GM21447 (cell line): ENCODE data around the gene ARSK.
A peak's percentile ranks its signal among the peaks of the same experiment; 100 is the strongest.

Experiments used
- ATAC-seq: cut with Tn5 transposase; IDR thresholded peaks from one replicate; pipeline ENCODE4 v1.9.1; 2021; ENCODE audit not compliant: unreplicated experiment

Gene ARSK

DNA sequence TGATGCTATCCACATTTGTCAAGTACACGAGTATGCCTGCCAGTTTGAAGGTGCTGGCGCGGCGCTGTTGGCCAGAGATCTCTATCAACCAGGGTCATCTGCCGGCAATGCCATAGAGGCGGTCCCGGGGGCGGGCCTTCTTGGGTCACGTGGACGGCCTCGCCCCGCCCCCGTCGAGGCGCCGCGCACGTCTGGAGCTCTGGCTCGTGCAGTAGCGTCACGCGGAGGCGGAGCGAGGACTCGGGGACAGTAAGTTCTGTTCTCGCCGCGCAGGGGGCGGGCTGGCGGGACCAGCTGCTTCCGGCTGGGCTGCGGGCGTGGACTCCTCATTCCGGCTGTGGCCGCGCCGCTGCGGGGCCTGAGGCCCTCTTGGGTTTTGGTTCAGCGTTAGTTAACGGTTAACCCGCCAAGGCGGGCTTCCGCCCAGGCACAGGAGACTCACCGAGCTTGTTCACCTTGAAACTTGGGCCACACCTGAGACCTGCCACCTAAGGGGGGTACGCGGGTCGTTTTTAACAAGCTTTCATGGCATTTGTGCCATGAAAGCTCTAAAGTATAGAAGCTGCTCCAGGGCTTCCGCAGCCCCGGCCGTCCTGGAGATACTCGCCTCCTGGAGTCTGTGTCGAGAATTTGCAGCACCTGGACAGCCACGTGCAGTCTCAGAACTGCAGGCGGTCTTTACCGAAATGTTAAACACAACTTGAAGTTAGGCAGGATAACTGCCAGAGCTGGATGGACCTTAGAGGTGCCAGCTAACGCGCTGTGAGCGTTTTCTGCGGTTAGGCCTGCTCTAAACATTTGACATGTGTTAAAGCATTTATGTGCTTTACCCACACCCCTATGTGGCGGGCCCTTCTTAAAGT lies 91.9 kb downstream of the ARSK start, which contains the start of gene RFESD:
Gene RFESD, plus strand, starts transcription at position 209 of the 863 bp plus-strand sequence. CDS start 5,495 bp downstream, outside the sequence.
- peak; percentile 92 for ATAC-seq

DNA sequence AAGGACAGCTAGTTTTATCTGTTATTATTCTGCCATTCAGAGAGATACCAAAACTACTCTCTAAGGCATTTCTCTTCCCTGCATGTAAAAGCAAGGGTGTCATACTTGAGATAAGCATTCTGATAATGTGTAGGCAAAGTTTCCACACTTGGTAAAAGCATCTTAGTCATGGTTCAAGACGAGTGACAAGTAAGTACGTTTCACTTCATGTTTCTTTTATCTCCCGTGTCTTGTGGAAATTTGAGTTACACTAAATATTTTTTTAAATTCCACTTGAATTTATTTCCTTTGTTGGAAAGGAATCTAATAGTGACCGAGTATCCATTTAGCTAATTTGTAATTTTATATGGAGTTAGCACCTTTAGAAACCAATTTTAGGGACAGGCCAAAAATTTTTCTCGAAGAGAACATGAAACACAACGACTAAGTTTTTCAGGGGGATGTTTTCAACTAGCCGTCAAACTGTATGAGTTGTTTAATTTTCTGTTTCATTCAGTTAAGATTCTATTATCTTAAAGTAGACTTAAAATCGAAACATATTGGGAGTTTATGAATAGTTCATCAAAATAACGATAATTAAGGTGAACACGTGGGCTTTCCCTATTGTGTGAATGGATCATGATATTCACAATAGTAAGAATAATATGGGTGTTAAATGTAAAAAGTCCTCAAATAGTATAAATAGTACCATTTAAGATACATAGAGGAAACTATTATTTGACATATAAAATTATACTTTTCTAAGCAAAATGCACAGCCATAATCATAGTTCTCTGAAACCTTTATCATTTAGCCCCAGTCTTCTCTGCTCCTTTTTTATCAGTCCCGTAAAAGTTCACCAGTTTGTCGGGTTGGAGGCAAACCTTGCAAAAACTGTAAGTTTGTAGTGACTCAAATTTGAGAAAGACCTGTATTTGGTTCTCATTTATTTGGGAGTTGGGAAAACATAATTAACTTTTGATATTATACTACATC lies 93.3 kb downstream of the ARSK start:
- ATAC-seq, result no peak

DNA sequence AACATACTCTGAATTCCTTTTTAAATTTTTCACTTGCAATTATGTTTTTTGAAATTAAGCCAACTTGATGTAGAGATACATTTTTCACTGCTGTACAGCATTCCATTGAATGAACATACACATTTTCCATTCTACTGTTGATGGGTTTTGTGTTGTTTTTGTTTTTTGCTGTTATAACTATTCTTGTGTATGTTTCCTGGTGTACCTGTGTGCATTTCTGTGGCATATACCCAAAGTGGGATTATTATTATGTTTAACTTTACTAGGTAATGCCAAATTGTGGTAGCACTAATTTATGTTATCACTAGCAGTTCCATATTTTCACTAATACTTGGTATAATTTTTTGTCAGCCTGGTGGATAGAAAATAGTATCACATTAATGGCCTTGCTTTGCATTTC lies 94.4 kb downstream of the ARSK start:
- no peak for ATAC-seq

DNA sequence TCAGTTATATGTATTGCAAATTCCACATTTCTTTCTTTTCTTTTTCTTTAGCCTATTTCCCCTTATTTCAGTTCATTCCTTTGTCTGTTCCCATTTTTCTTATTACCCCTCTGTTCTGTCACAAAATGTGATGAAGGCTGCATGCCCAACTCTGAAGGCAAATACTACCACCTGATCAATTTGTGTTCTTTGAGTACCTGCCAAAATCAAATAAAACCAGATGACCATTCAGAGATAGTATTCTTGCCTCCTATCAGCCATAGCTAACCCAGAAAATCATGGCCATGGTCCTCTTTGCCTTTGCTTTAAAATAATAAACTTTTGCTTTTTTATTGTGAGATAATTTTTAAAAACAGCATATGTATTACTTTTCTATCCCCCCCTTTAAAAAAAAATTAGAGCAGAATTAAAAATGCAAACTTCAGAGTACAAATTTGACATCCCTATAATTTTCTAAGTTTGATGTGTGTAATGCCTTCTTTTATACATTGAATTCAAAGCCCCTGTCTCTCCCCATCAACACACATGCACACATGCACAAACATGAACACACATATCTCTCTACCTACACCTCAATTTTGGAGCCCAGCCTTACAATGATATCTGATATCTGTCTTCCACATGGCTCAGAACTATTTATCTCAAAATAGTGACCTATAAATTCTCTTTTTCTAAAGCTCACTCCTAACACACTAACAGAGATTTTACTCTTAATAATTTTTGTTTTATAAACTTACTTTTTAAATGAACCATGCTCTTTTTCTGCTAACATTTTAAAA lies 95.1 kb downstream of the ARSK start:
- no peak for ATAC-seq

DNA sequence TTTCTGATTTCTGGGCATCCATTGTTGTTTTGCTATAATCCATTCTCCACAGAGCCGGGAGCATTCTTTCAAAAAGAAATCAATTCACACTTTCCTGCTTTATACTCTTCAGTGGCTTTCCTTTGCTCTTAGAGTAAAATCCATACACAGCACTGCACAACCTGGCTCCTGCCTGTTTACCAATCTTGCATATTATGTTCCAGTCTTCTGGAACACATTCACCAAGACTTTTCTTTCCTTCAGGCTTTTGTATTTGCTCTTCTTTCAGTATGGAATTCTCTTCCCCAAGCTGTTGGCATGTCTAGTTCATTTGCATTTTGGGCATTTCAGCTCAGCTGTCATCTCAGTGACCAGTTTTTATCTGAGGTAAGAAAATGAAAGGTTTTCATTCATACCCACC lies 97.9 kb downstream of the ARSK start:
- no peak for ATAC-seq

- no peak for ATAC-seq
Observed at GRCh38 chr5:95654196-95654595, 99.3 kb downstream of the ARSK start.
